Vagina (tissue), 2 donors: ENCODE measurements around the gene MMEL1.

Experiments
- POLR2A ChIP-seq, 2 donors: fragments of 450-650 bp; IDR thresholded peaks; one replicate each; pipeline ENCODE4 v1.6.1; 2017; ENCODE audit warnings: antibody characterized with exemption in 2 of 2, mild to moderate bottlenecking in 2 of 2, moderate library complexity in 2 of 2
- POLR2AphosphoS5 ChIP-seq, 2 donors: sonication (generic); formaldehyde crosslinking; IDR thresholded peaks; one replicate each; pipeline ENCODE4 v1.9.0; 2017; ENCODE audit warnings: antibody characterized with exemption in 2 of 2, mild to moderate bottlenecking in 2 of 2, low read depth in 1 of 2; ENCODE audit not compliant: insufficient read depth in 1 of 2

DNA sequence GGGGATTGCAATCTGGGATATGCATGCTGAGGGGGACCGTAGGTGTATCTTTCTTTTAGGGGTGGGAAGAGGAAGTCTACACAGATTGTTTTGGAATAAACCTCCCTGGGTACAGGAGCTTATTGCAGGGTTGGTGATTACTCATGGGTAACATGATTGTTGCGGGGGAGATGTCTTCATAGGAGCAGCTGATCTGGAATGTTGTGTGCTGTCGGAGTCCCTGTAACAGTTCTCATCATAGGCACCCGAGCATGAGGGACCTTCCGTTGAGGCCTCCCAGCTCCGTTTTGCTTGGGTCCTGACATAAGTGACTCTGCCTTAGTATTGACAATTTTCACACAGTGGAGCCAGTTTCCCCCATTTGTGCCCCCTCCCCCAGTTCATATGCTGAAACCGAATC, 50.4 kb downstream of the MMEL1 start:
- TF ChIP-seq POLR2AphosphoS5 (IDR thresholded peaks at IDR 0.05; ENCODE audit: insufficient read depth in 1 of 2, low read depth in 1 of 2) (no peak), POLR2A (IDR thresholded peaks at IDR 0.05) (no peak)
